GM12864 (cell line): ENCODE results near the gene CNTNAP5.

Experiments
- DNase-seq: peaks from one replicate; pipeline ENCODE4 v3.0.0-alpha.2; 2011; ENCODE audit warnings: low read depth
- H3K4me3 ChIP-seq: 2 replicates; pipeline ENCODE4 v1.5.1; 2011; ENCODE audit warnings: mild to moderate bottlenecking, low read depth, low read length, control low read depth
- CTCF ChIP-seq: IDR thresholded peaks from 2 replicates; pipeline ENCODE4 v1.5.1; 2011; ENCODE audit warnings: low read depth, mild to moderate bottlenecking, moderate library complexity, low read length, control low read depth, inconsistent platforms; ENCODE audit errors: missing control alignments

The CNTNAP5 gene

GRCh38 chr2:124763611-124764010 is 738.5 kb downstream of the CNTNAP5 start:
- DNase-seq: no peak
- no peak overlapping the region for H3K4me3 ChIP-seq
- no peak for TF ChIP-seq CTCF

- no peak for TF ChIP-seq CTCF
- DNase-seq: no peak
- no peak overlapping the region for H3K4me3 ChIP-seq
Observed at GRCh38 chr2:124774781-124775180, 749.7 kb downstream of the CNTNAP5 start.

- TF ChIP-seq CTCF: no peak
- H3K4me3 ChIP-seq: no peak overlapping the region
- DNase-seq: no peak
Observed at GRCh38 chr2:124776332-124776731, 751.2 kb downstream of the CNTNAP5 start.

GRCh38 chr2:124778076-124778475 is 753.0 kb downstream of the CNTNAP5 start:
- TF ChIP-seq CTCF: no peak
- no peak for DNase-seq
- H3K4me3 ChIP-seq: no peak overlapping the region

- DNase-seq: no peak
- no peak overlapping the region for H3K4me3 ChIP-seq
- TF ChIP-seq CTCF: no peak
Observed at GRCh38 chr2:124796647-124797046, 771.6 kb downstream of the CNTNAP5 start.

- no peak for DNase-seq
- TF ChIP-seq CTCF: no peak
- no peak overlapping the region for H3K4me3 ChIP-seq
Observed at GRCh38 chr2:124797049-124797448, 772.0 kb downstream of the CNTNAP5 start.

GRCh38 chr2:124798551-124798950 is 773.5 kb downstream of the CNTNAP5 start:
- no peak overlapping the region for H3K4me3 ChIP-seq
- TF ChIP-seq CTCF: no peak
- no peak for DNase-seq
